HepG2 (cell line): ENCODE results near the gene SFTA2. TPM values are rescaled to one million over a fixed set of nuclear protein-coding genes. Genes with fewer than 3 reads are reported as not detected.

Experiments
- DZIP1 ChIP-seq: sonication (generic); formaldehyde crosslinking; IDR thresholded peaks from 2 replicates; pipeline ENCODE4 v1.5.0; 2020; ENCODE audit warnings: mild to moderate bottlenecking, missing genetic modification reagents
- GMEB2 ChIP-seq: IDR thresholded peaks from 2 replicates; pipeline ENCODE4 v1.6.1; 2016; ENCODE audit warnings: missing biosample characterization, missing genetic modification reagents, low read depth
- KLF15 ChIP-seq: sonication (generic); formaldehyde crosslinking; IDR thresholded peaks from 2 replicates; pipeline ENCODE4 v1.8.1; 2023; ENCODE audit warnings: borderline replicate concordance, mild to moderate bottlenecking, inconsistent platforms, missing genetic modification reagents, mixed read lengths
- PHB2 ChIP-seq: fragments of 450-650 bp; IDR thresholded peaks from 2 replicates; pipeline ENCODE4 v1.6.1; 2018; ENCODE audit not compliant: partially characterized antibody
- POGZ ChIP-seq: sonication (generic); formaldehyde crosslinking; IDR thresholded peaks from 2 replicates; pipeline ENCODE4 v1.4.0; 2020; ENCODE audit warnings: mild to moderate bottlenecking, missing genetic modification reagents
- SNAI1 ChIP-seq: sonication (generic); formaldehyde crosslinking; IDR thresholded peaks from 2 replicates; pipeline ENCODE4 v1.5.0; 2020; ENCODE audit warnings: mild to moderate bottlenecking, missing genetic modification reagents, borderline replicate concordance
- ZIK1 ChIP-seq: sonication (generic); formaldehyde crosslinking; IDR thresholded peaks from 2 replicates; pipeline ENCODE4 v1.5.0; 2020; ENCODE audit warnings: mild to moderate bottlenecking, low read depth, missing genetic modification reagents, borderline replicate concordance
- ZNF777 ChIP-seq: sonication (generic); formaldehyde crosslinking; IDR thresholded peaks from 2 replicates; pipeline ENCODE4 v1.4.0; 2020; ENCODE audit warnings: missing genetic modification reagents
- polyA plus RNA-seq, 8 experiments: library from polyadenylated mRNA; depleted of rRNA in 3 of 8; stranded (reverse) in 7 of 8; unstranded in 1 of 8; fragments of >200 nt; fragmentation: Illumina TruSeq in 4 of 8; extraction: Trizol in 4 of 8; gene quantifications; 2 replicates each; pipeline versions ENCODE4 v1.2.1 to v1.2.3, GENCODE V29; 2011 to 2016; ENCODE audit warnings: low read depth in 4 of 8, missing spikeins in 1 of 8, mixed read lengths in 1 of 8; ENCODE audit not compliant: insufficient read depth in 1 of 8
- total RNA-seq, 5 experiments: library from RNA; depleted of rRNA; stranded (reverse); fragments of >200 nt; fragmentation: Illumina TruSeq; extraction: Trizol; gene quantifications; 2 replicates each; pipeline ENCODE4 v1.2.3, GENCODE V29; 2016; ENCODE audit warnings: low read depth in 1 of 5
- TF ChIP-seq, protein P1 (sequence below): sonication (generic); formaldehyde crosslinking; IDR thresholded peaks from 2 replicates; pipeline ENCODE4 v1.4.0; 2020; ENCODE audit warnings: missing genetic modification reagents, low read depth, mild to moderate bottlenecking, borderline replicate concordance
- TF ChIP-seq, protein P2 (sequence below): sonication (generic); formaldehyde crosslinking; IDR thresholded peaks from 2 replicates; pipeline ENCODE4 v1.4.0; 2020; ENCODE audit warnings: missing genetic modification reagents, mild to moderate bottlenecking, borderline replicate concordance
- TF ChIP-seq, protein P3 (sequence below), 2 experiments: sonication (generic) in 1 of 2; formaldehyde crosslinking in 1 of 2; IDR thresholded peaks; 2 replicates each; pipeline versions ENCODE4 v1.4.0 to v1.6.1; 2018 to 2020; ENCODE audit warnings: missing genetic modification reagents in 2 of 2, borderline replicate concordance in 1 of 2, low read depth in 1 of 2, mild to moderate bottlenecking in 1 of 2, missing biosample characterization in 1 of 2
- TF ChIP-seq, protein P4 (sequence below): sonication (generic); formaldehyde crosslinking; IDR thresholded peaks from 2 replicates; pipeline ENCODE4 v1.5.0; 2020; ENCODE audit warnings: mild to moderate bottlenecking, missing genetic modification reagents

SFTA2 gene
- total and polyA plus RNA-seq, 2 of the 13 experiments (the other 11 are each of a cell fraction or from before 2014, with no cell fraction given) = not detected

- TF ChIP-seq, protein P1, sequence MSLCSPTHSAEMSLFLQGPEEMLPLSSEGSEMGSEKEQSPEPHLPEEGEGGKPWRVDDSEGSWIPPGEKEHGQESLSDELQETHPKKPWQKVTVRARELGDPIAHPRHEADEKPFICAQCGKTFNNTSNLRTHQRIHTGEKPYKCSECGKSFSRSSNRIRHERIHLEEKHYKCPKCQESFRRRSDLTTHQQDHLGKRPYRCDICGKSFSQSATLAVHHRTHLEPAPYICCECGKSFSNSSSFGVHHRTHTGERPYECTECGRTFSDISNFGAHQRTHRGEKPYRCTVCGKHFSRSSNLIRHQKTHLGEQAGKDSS (CRISPR knock-in tag) = peak; percentile 90; the same call in 1 of the 2 replicates
- TF ChIP-seq POGZ (CRISPR knock-in tag) = peak; percentile 47; the same call in 1 of the 2 replicates
- TF ChIP-seq ZNF777 (CRISPR knock-in tag) = no peak; the same call in 1 of the 2 replicates
- TF ChIP-seq PHB2 = no peak
- no peak for TF ChIP-seq ZIK1
- TF ChIP-seq, protein P2, sequence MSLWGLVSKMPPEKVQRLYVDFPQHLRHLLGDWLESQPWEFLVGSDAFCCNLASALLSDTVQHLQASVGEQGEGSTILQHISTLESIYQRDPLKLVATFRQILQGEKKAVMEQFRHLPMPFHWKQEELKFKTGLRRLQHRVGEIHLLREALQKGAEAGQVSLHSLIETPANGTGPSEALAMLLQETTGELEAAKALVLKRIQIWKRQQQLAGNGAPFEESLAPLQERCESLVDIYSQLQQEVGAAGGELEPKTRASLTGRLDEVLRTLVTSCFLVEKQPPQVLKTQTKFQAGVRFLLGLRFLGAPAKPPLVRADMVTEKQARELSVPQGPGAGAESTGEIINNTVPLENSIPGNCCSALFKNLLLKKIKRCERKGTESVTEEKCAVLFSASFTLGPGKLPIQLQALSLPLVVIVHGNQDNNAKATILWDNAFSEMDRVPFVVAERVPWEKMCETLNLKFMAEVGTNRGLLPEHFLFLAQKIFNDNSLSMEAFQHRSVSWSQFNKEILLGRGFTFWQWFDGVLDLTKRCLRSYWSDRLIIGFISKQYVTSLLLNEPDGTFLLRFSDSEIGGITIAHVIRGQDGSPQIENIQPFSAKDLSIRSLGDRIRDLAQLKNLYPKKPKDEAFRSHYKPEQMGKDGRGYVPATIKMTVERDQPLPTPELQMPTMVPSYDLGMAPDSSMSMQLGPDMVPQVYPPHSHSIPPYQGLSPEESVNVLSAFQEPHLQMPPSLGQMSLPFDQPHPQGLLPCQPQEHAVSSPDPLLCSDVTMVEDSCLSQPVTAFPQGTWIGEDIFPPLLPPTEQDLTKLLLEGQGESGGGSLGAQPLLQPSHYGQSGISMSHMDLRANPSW (CRISPR knock-in tag) = peak; percentile 90; the same call in 1 of the 2 replicates
- TF ChIP-seq GMEB2 (CRISPR knock-in tag) = peak; percentile 38; the same call in 1 of the 2 replicates
- TF ChIP-seq KLF15 (CRISPR knock-in tag) = no peak
- TF ChIP-seq, protein P3, sequence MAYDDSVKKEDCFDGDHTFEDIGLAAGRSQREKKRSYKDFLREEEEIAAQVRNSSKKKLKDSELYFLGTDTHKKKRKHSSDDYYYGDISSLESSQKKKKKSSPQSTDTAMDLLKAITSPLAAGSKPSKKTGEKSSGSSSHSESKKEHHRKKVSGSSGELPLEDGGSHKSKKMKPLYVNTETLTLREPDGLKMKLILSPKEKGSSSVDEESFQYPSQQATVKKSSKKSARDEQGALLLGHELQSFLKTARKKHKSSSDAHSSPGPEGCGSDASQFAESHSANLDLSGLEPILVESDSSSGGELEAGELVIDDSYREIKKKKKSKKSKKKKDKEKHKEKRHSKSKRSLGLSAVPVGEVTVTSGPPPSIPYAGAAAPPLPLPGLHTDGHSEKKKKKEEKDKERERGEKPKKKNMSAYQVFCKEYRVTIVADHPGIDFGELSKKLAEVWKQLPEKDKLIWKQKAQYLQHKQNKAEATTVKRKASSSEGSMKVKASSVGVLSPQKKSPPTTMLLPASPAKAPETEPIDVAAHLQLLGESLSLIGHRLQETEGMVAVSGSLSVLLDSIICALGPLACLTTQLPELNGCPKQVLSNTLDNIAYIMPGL (CRISPR knock-in tag; IDR thresholded peaks at IDR 0.05; ENCODE audit: borderline replicate concordance in 1 of 2, low read depth in 1 of 2) = peak; percentile 87 to 97
- TF ChIP-seq, protein P4, sequence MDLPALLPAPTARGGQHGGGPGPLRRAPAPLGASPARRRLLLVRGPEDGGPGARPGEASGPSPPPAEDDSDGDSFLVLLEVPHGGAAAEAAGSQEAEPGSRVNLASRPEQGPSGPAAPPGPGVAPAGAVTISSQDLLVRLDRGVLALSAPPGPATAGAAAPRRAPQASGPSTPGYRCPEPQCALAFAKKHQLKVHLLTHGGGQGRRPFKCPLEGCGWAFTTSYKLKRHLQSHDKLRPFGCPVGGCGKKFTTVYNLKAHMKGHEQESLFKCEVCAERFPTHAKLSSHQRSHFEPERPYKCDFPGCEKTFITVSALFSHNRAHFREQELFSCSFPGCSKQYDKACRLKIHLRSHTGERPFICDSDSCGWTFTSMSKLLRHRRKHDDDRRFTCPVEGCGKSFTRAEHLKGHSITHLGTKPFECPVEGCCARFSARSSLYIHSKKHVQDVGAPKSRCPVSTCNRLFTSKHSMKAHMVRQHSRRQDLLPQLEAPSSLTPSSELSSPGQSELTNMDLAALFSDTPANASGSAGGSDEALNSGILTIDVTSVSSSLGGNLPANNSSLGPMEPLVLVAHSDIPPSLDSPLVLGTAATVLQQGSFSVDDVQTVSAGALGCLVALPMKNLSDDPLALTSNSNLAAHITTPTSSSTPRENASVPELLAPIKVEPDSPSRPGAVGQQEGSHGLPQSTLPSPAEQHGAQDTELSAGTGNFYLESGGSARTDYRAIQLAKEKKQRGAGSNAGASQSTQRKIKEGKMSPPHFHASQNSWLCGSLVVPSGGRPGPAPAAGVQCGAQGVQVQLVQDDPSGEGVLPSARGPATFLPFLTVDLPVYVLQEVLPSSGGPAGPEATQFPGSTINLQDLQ (CRISPR knock-in tag) = 0 out of 2 replicates have a peak, but pooled peaks have one; percentile 87
- no peak; the same call in 1 of the 2 replicates for TF ChIP-seq DZIP1 (CRISPR knock-in tag)
- TF ChIP-seq SNAI1 (CRISPR knock-in tag) = no peak
Observed at GRCh38 chr6:30907758-30908591, 24.0 kb downstream of the SFTA2 start, which contains the start of gene GTF2H4 (continued).
